Measurements from ENCODE around the gene ITGA8.

Gene ITGA8

GRCh38 chr10:15730341-15730740 is 10.6 kb upstream of the ITGA8 start:
- no peak for DNase-seq

- DNase-seq: no peak
Observed at GRCh38 chr10:15729890-15730289, 10.2 kb upstream of the ITGA8 start.

- DNase-seq: no peak
Observed at GRCh38 chr10:15726042-15726441, 6.3 kb upstream of the ITGA8 start.

GRCh38 chr10:15725603-15726002 is 5.9 kb upstream of the ITGA8 start:
- no peak for DNase-seq

GRCh38 chr10:15724683-15725082 is 5.0 kb upstream of the ITGA8 start:
- no peak for DNase-seq

- no peak for DNase-seq
Observed at GRCh38 chr10:15723803-15724202, 4.1 kb upstream of the ITGA8 start.

- no peak for DNase-seq
Observed at GRCh38 chr10:15720635-15721287, 1.0 kb upstream of the ITGA8 start.

GRCh38 chr10:15719049-15719898 is 448 bp downstream of the ITGA8 start:
- DNase-seq: no peak

- no peak for DNase-seq
Observed at GRCh38 chr10:15718694-15719048, 1.1 kb downstream of the ITGA8 start.

- no peak for DNase-seq
Observed at GRCh38 chr10:15715619-15716227, 4.0 kb downstream of the ITGA8 start.

- DNase-seq: no peak
Observed at GRCh38 chr10:15714847-15715246, 4.9 kb downstream of the ITGA8 start.

- no peak for DNase-seq
Observed at GRCh38 chr10:15712883-15713282, 6.8 kb downstream of the ITGA8 start.

- DNase-seq: no peak
Observed at GRCh38 chr10:15710455-15710854, 9.3 kb downstream of the ITGA8 start.

- DNase-seq: no peak
Observed at GRCh38 chr10:15705298-15705697, 14.4 kb downstream of the ITGA8 start.

GRCh38 chr10:15704581-15704968 is 15.1 kb downstream of the ITGA8 start:
- no peak for DNase-seq

GRCh38 chr10:15703944-15704580 is 15.7 kb downstream of the ITGA8 start:
- no peak for DNase-seq

GRCh38 chr10:15703151-15703880 is 16.4 kb downstream of the ITGA8 start:
- DNase-seq: no peak

- no peak for DNase-seq
Observed at GRCh38 chr10:15700078-15700674, 19.5 kb downstream of the ITGA8 start.

- DNase-seq: no peak
Observed at GRCh38 chr10:15695852-15696251, 23.9 kb downstream of the ITGA8 start.

- no peak for DNase-seq
Observed at GRCh38 chr10:15690031-15690430, 29.7 kb downstream of the ITGA8 start.

- DNase-seq: no peak
Observed at GRCh38 chr10:15684768-15685167, 35.0 kb downstream of the ITGA8 start.

GRCh38 chr10:15681076-15681475 is 38.6 kb downstream of the ITGA8 start:
- no peak for DNase-seq

- DNase-seq: no peak
Observed at GRCh38 chr10:15678851-15679250, 40.9 kb downstream of the ITGA8 start.
